ENCODE results near the gene NEK8. TPM values are rescaled to one million over a fixed set of nuclear protein-coding genes. Genes with fewer than 3 reads are reported as not detected.
A peak's percentile ranks its signal among the peaks of the same experiment; 100 is the strongest.

Gene NEK8
- total and polyA plus RNA-seq, 9 of the 15 experiments (the other 6 are each of a cell fraction or from before 2014, with no cell fraction given) = 0.98 to 16.6 (median 4.6) TPM

GRCh38 chr17:28728364-28729200 lies at the start of gene NEK8 (continued):
- no peak for TF ChIP-seq ELK1 (CRISPR knock-in tag; IDR thresholded peaks at IDR 0.05)
- TF ChIP-seq FOXA3 (CRISPR knock-in tag; conservative IDR thresholded peaks at IDR 0.05 in 1 of 2, IDR thresholded peaks at IDR 0.05 in 1 of 2) = no peak
- TF ChIP-seq PTTG1 (tag; IDR thresholded peaks at IDR 0.05; ENCODE audit: low read depth) = no peak
- peak; percentile 78 for TF ChIP-seq ETV1 (tag; conservative IDR thresholded peaks at IDR 0.05; ENCODE audit: low read depth)
- TF ChIP-seq MCM2 (IDR thresholded peaks at IDR 0.05; ENCODE audit: low read depth) = no peak
- TF ChIP-seq, protein P1, sequence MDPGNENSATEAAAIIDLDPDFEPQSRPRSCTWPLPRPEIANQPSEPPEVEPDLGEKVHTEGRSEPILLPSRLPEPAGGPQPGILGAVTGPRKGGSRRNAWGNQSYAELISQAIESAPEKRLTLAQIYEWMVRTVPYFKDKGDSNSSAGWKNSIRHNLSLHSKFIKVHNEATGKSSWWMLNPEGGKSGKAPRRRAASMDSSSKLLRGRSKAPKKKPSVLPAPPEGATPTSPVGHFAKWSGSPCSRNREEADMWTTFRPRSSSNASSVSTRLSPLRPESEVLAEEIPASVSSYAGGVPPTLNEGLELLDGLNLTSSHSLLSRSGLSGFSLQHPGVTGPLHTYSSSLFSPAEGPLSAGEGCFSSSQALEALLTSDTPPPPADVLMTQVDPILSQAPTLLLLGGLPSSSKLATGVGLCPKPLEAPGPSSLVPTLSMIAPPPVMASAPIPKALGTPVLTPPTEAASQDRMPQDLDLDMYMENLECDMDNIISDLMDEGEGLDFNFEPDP (CRISPR knock-in tag; IDR thresholded peaks at IDR 0.05) = no peak
- no peak for TF ChIP-seq FUS (optimal IDR thresholded peaks at IDR 0.05; ENCODE audit: low read depth, low read length)
- no peak for TF ChIP-seq MGA (IDR thresholded peaks at IDR 0.05)
- TF ChIP-seq, protein P2, sequence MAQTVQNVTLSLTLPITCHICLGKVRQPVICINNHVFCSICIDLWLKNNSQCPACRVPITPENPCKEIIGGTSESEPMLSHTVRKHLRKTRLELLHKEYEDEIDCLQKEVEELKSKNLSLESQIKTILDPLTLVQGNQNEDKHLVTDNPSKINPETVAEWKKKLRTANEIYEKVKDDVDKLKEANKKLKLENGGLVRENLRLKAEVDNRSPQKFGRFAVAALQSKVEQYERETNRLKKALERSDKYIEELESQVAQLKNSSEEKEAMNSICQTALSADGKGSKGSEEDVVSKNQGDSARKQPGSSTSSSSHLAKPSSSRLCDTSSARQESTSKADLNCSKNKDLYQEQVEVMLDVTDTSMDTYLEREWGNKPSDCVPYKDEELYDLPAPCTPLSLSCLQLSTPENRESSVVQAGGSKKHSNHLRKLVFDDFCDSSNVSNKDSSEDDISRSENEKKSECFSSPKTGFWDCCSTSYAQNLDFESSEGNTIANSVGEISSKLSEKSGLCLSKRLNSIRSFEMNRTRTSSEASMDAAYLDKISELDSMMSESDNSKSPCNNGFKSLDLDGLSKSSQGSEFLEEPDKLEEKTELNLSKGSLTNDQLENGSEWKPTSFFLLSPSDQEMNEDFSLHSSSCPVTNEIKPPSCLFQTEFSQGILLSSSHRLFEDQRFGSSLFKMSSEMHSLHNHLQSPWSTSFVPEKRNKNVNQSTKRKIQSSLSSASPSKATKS (CRISPR knock-in tag; IDR thresholded peaks at IDR 0.05) = no peak
- no peak for TF ChIP-seq LARP7 (IDR thresholded peaks at IDR 0.05)

Measured in K562 (cell line).